Neural progenitor cell (in vitro differentiated cells): Measurements from ENCODE around the gene CTDP1. TPM values are rescaled to one million over a fixed set of nuclear protein-coding genes. Genes with fewer than 3 reads are reported as not detected.

ENCODE experiments used
- DNase-seq: peaks from one replicate; pipeline ENCODE4 v3.0.0-alpha.2; 2016; ENCODE audit warnings: low spot score
- H2AFZ ChIP-seq: fragments of 200-600 bp; sonication (generic); replicated peaks from 2 replicates; pipeline ENCODE4 v1.6.1; 2016; ENCODE audit warnings: antibody characterized with exemption
- H3F3A ChIP-seq: fragments of 200-600 bp; sonication (generic); 2 replicates; pipeline ENCODE4 v1.6.1; 2016; ENCODE audit warnings: antibody characterized with exemption, low read depth
- H3K27ac ChIP-seq: fragments of 200-600 bp; sonication (generic); 2 replicates; pipeline ENCODE4 v1.5.1; 2016; ENCODE audit warnings: mild to moderate bottlenecking
- H3K27me3 ChIP-seq: fragments of 200-600 bp; sonication (generic); 2 replicates; pipeline ENCODE4 v1.6.1; 2016; ENCODE audit warnings: mild to moderate bottlenecking, moderate library complexity
- H3K36me3 ChIP-seq: fragments of 200-600 bp; sonication (generic); 2 replicates; pipeline ENCODE4 v1.5.1; 2016
- H3K4me1 ChIP-seq: fragments of 200-600 bp; sonication (generic); 2 replicates; pipeline ENCODE4 v1.6.1; 2016; ENCODE audit warnings: mixed run types
- H3K4me2 ChIP-seq: fragments of 200-600 bp; sonication (generic); 2 replicates; pipeline ENCODE4 v1.6.1; 2016
- H3K4me3 ChIP-seq: fragments of 200-600 bp; sonication (generic); 2 replicates; pipeline ENCODE4 v1.5.1; 2016
- H3K79me2 ChIP-seq: fragments of 200-600 bp; sonication (generic); 2 replicates; pipeline ENCODE4 v1.6.1; 2016; ENCODE audit warnings: low read depth
- H3K9ac ChIP-seq: fragments of 200-600 bp; sonication (generic); 2 replicates; pipeline ENCODE4 v1.6.1; 2016
- H3K9me3 ChIP-seq: fragments of 200-600 bp; sonication (generic); 2 replicates; pipeline ENCODE4 v1.5.1; 2016; ENCODE audit warnings: low read depth
- H4K20me1 ChIP-seq: fragments of 200-600 bp; sonication (generic); 2 replicates; pipeline ENCODE4 v1.6.1; 2016; ENCODE audit warnings: low read depth
- H3K27ac Mint-ChIP-seq: 3 replicates; pipeline ENCODE4 v1.8.0; 2021; ENCODE audit warnings: mixed read lengths
- H3K27me3 Mint-ChIP-seq: 2 replicates; pipeline ENCODE4 v1.8.0; 2022; ENCODE audit warnings: low read depth, mild to moderate bottlenecking, inconsistent platforms, moderate library complexity, mixed read lengths; ENCODE audit not compliant: insufficient read depth
- H3K36me3 Mint-ChIP-seq: 3 replicates; pipeline ENCODE4 v1.8.0; 2021; ENCODE audit warnings: mixed read lengths
- H3K4me1 Mint-ChIP-seq: 3 replicates; pipeline ENCODE4 v1.8.0; 2021; ENCODE audit warnings: mixed read lengths
- H3K4me3 Mint-ChIP-seq: 3 replicates; pipeline ENCODE4 v1.8.0; 2021; ENCODE audit warnings: mild to moderate bottlenecking, moderate library complexity, mixed read lengths
- H3K9me3 Mint-ChIP-seq: 3 replicates; pipeline ENCODE4 v1.8.0; 2020; ENCODE audit warnings: mixed read lengths
- CTCF ChIP-seq: fragments of 200-600 bp; sonication (generic); IDR thresholded peaks from 2 replicates; pipeline ENCODE4 v1.5.1; 2017; ENCODE audit warnings: antibody characterized with exemption, mild to moderate bottlenecking
- EZH2 ChIP-seq: fragments of 200-600 bp; sonication (generic); IDR thresholded peaks from 2 replicates; pipeline ENCODE4 v1.6.1; 2017; ENCODE audit warnings: antibody characterized with exemption, mild to moderate bottlenecking, moderate library complexity
- EZH2phosphoT487 ChIP-seq: fragments of 200-600 bp; sonication (generic); IDR thresholded peaks from 2 replicates; pipeline ENCODE4 v1.6.1; 2017; ENCODE audit warnings: antibody characterized with exemption
- total RNA-seq: library from RNA; depleted of rRNA; stranded (reverse); fragments of >200 nt; gene quantifications from 2 replicates; pipeline ENCODE4 v1.2.3, GENCODE V29; 2015; ENCODE audit warnings: low replicate concordance

Gene CTDP1
- total RNA-seq, 1 donor from 2014 or later: 11.8 TPM

DNA sequence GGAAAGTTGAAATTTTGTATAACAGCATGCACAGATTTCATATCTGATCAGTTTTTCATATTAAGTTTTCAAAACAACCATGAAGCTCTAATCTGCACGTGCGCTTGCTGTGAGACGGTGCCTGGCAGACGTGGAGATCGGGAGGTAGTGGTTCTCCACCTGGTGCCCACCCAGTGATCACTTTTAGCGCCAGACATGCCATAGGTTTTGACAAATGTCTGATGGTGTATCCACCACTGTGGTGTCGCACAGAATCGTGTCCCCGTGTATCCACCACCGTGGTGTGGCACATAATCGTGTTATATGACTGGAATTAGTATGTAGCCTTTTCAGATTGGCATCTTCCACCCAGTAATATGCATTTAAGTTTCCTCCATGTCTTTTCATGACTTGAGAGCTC, 77.2 kb downstream of the CTDP1 start:
- Histone ChIP-seq H3F3A (no peaks in the 10 kb centered on the region), H4K20me1 (no peaks in the 10 kb centered on the region), H3K9me3 (no peaks in the 10 kb centered on the region), H3K9ac (no peak overlapping the region), H3K4me3 (no peak overlapping the region), H3K4me1 (no peaks in the 10 kb centered on the region), H2AFZ (no peak overlapping the region), H3K79me2 (no peaks in the 10 kb centered on the region), H3K36me3 (no peaks in the 10 kb centered on the region), H3K27ac (no peak overlapping the region), H3K27me3 (no peaks in the 10 kb centered on the region), H3K4me2 (no peak overlapping the region)
- H3K27ac Mint-ChIP-seq: peak overlapping the region; percentile 53
- peaks cover 5% of the 10 kb centered on the region for H3K36me3 Mint-ChIP-seq
- peaks cover 13% of the 10 kb centered on the region for H3K9me3 Mint-ChIP-seq
- peaks cover 2% of the 10 kb centered on the region for H3K27me3 Mint-ChIP-seq
- no peaks in the 10 kb centered on the region for H3K4me1 Mint-ChIP-seq
- H3K4me3 Mint-ChIP-seq: no peak overlapping the region
- no peak for DNase-seq
- TF ChIP-seq CTCF (no peak), EZH2phosphoT487 (no peak), EZH2 (no peak)

- Mint-ChIP-seq H3K9me3 (peaks cover 17% of the 10 kb centered on the region), H3K36me3 (peaks cover 2% of the 10 kb centered on the region), H3K4me3 (no peak overlapping the region), H3K27me3 (peaks cover 2% of the 10 kb centered on the region), H3K27ac (no peak overlapping the region), H3K4me1 (no peaks in the 10 kb centered on the region)
- no peaks in the 10 kb centered on the region for H3K27me3 ChIP-seq
- DNase-seq: no peak
- H4K20me1 ChIP-seq: no peaks in the 10 kb centered on the region
- H2AFZ ChIP-seq: no peak overlapping the region
- no peak overlapping the region for H3K4me2 ChIP-seq
- no peaks in the 10 kb centered on the region for H3F3A ChIP-seq
- H3K4me3 ChIP-seq: no peak overlapping the region
- no peaks in the 10 kb centered on the region for H3K36me3 ChIP-seq
- H3K9ac ChIP-seq: no peak overlapping the region
- no peak overlapping the region for H3K27ac ChIP-seq
- no peaks in the 10 kb centered on the region for H3K79me2 ChIP-seq
- H3K4me1 ChIP-seq: no peaks in the 10 kb centered on the region
- TF ChIP-seq EZH2phosphoT487 (no peak), CTCF (no peak), EZH2 (no peak)
- no peaks in the 10 kb centered on the region for H3K9me3 ChIP-seq
Observed at GRCh38 chr18:79760348-79760747, 80.7 kb downstream of the CTDP1 start.

DNA sequence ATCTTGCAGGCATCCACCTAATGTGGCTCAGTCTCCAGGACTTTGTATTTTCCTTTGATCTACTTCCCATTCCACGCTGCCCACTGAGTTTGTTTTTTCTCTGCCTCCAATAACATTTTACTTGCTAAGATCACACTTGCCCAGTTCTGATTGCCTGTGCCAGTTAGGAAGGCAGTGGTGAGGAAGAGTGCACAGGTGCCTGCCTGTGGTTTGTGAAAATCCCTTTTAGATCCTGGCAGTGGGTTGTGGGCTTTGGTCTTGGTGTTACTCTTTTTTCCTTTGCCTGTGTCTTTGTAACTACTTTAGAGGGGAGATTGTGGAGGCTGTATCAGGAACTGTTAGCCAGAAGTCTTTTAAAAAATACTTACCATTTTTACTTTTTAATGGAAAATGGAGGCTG, 81.3 kb downstream of the CTDP1 start:
- no peak overlapping the region for H3K27ac ChIP-seq
- no peaks in the 10 kb centered on the region for H3K79me2 ChIP-seq
- H2AFZ ChIP-seq: no peak overlapping the region
- H3F3A ChIP-seq: no peaks in the 10 kb centered on the region
- H3K9me3 Mint-ChIP-seq: peaks cover 17% of the 10 kb centered on the region
- H3K27me3 Mint-ChIP-seq: peaks cover under 1% of the 10 kb centered on the region
- H3K9me3 ChIP-seq: no peaks in the 10 kb centered on the region
- H3K27me3 ChIP-seq: no peaks in the 10 kb centered on the region
- no peak overlapping the region for H3K27ac Mint-ChIP-seq
- H3K36me3 Mint-ChIP-seq: peaks cover 2% of the 10 kb centered on the region
- no peak overlapping the region for H3K4me3 ChIP-seq
- TF ChIP-seq EZH2phosphoT487 (no peak), CTCF (no peak), EZH2 (no peak)
- no peaks in the 10 kb centered on the region for H3K36me3 ChIP-seq
- H3K4me1 Mint-ChIP-seq: no peaks in the 10 kb centered on the region
- no peak overlapping the region for H3K9ac ChIP-seq
- H4K20me1 ChIP-seq: no peaks in the 10 kb centered on the region
- no peaks in the 10 kb centered on the region for H3K4me1 ChIP-seq
- no peak for DNase-seq
- H3K4me2 ChIP-seq: no peak overlapping the region
- no peak overlapping the region for H3K4me3 Mint-ChIP-seq

DNA sequence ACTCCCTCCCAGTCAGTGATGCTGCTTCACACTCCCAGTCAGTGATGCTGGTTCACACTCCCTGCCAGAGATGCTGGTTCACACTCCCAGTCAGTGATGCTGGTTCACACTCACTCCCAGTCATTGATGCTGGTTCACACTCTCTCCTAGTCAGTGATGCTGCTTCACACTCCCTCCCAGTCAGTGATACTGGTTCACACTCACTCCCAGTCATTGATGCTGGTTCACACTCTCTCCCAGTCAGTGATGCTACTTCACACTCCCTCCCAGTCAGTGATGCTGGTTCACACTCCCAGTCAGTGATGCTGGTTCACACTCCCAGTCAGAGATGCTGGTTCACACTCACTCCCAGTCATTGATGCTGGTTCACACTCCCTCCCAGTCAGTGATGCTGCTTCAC, 83.8 kb downstream of the CTDP1 start:
- Histone ChIP-seq H3K27ac (no peak overlapping the region), H3K9ac (no peak overlapping the region), H3K79me2 (no peaks in the 10 kb centered on the region), H3K9me3 (peaks cover 5% of the 10 kb centered on the region), H3K27me3 (no peaks in the 10 kb centered on the region), H3F3A (no peaks in the 10 kb centered on the region), H3K4me2 (no peak overlapping the region), H3K4me3 (no peak overlapping the region), H2AFZ (no peak overlapping the region), H3K36me3 (no peaks in the 10 kb centered on the region), H4K20me1 (no peaks in the 10 kb centered on the region), H3K4me1 (no peaks in the 10 kb centered on the region)
- H3K27me3 Mint-ChIP-seq: peaks cover 4% of the 10 kb centered on the region
- H3K27ac Mint-ChIP-seq: no peak overlapping the region
- H3K36me3 Mint-ChIP-seq: peaks cover 2% of the 10 kb centered on the region
- H3K4me3 Mint-ChIP-seq: no peak overlapping the region
- H3K4me1 Mint-ChIP-seq: no peaks in the 10 kb centered on the region
- DNase-seq: no peak
- H3K9me3 Mint-ChIP-seq: peaks cover 27% of the 10 kb centered on the region
- TF ChIP-seq CTCF (no peak), EZH2 (no peak), EZH2phosphoT487 (no peak)
